Ascending aorta (tissue), 2 donors: ENCODE data around the gene GCHFR. TPM values are rescaled to one million over a fixed set of nuclear protein-coding genes. Genes with fewer than 3 reads are reported as not detected.
A peak's percentile ranks its signal among the peaks of the same experiment; 100 is the strongest.

ENCODE experiments used
- DNase-seq, 2 donors: peaks; one replicate each; pipeline ENCODE4 v3.0.0-alpha.2; 2019; ENCODE audit warnings: low spot score in 2 of 2
- H3K27ac ChIP-seq, 2 donors: fragments of 200-600 bp; sonication (generic); one replicate each; pipeline ENCODE4 v1.5.1; 2016 to 2017; ENCODE audit warnings: mild to moderate bottlenecking in 1 of 2
- H3K27me3 ChIP-seq: fragments of 200-600 bp; sonication (generic); one replicate; pipeline ENCODE4 v1.5.1; 2017
- H3K36me3 ChIP-seq, 2 donors: fragments of 200-600 bp; sonication (generic); one replicate each; pipeline ENCODE4 v1.5.1; 2016
- H3K4me1 ChIP-seq, 2 donors: fragments of 200-600 bp; sonication (generic); one replicate each; pipeline ENCODE4 v1.5.1; 2016 to 2017; ENCODE audit warnings: mild to moderate bottlenecking in 1 of 2
- H3K4me3 ChIP-seq, 2 donors: fragments of 200-600 bp; sonication (generic); one replicate each; pipeline ENCODE4 v1.5.1; 2016 to 2017; ENCODE audit warnings: mild to moderate bottlenecking in 1 of 2
- H3K9me3 ChIP-seq, 2 donors: fragments of 200-600 bp; sonication (generic); one replicate each; pipeline ENCODE4 v1.5.1; 2016
- CTCF ChIP-seq, 3 experiments: fragments of 200-600 bp in 2 of 3; fragments of 450-650 bp in 1 of 3; sonication (generic) in 2 of 3; IDR thresholded peaks; one replicate each; pipeline ENCODE4 v1.5.1; 2016 to 2019; ENCODE audit warnings: antibody characterized with exemption in 3 of 3, mild to moderate bottlenecking in 1 of 3, moderate library complexity in 1 of 3
- intact Hi-C: fragments of 100-400 bp; cut with DNase I; formaldehyde crosslinking; loops from one replicate; pipeline ENCODE4 v1.15.1; 2023
- total RNA-seq: library from RNA; depleted of rRNA; stranded (reverse); fragments of >200 nt; gene quantifications from one replicate; pipeline ENCODE4 v1.1.0, GENCODE V29; 2016

GCHFR gene
- total RNA-seq, 1 donor from 2014 or later: 26.4 TPM

- Histone ChIP-seq H3K9me3 (no peaks in the 10 kb centered on the region), H3K27me3 (no peaks in the 10 kb centered on the region), H3K27ac (no peak overlapping the region), H3K4me3 (no peak overlapping the region), H3K36me3 (peaks cover 0 to 3% of the 10 kb centered on the region in 2 donors), H3K4me1 (peaks cover 0 to 17% of the 10 kb centered on the region in 2 donors)
- DNase-seq: no peak
- intact Hi-C loops: no loop called here
- TF ChIP-seq CTCF (IDR thresholded peaks at IDR 0.05): no peak
Observed at GRCh38 chr15:40803688-40804087, 39.8 kb downstream of the GCHFR start.

- peak overlapping the region; percentile 77 to 88 for H3K4me3 ChIP-seq
- intact Hi-C loops: loop anchor here (1.0 to 5.0 kb wide), 3 partner anchors 51 to 114 kb away; partner anchors contain the start of genes RMDN3 and VPS18
- peak overlapping the region; percentile 89 to 93 for H3K27ac ChIP-seq
- no peaks in the 10 kb centered on the region for H3K9me3 ChIP-seq
- H3K36me3 ChIP-seq: peaks cover 0 to 13% of the 10 kb centered on the region in 2 donors
- H3K4me1 ChIP-seq: peaks cover 0 to 18% of the 10 kb centered on the region in 2 donors
- no peak for DNase-seq
- no peaks in the 10 kb centered on the region for H3K27me3 ChIP-seq
- no peak for TF ChIP-seq CTCF (IDR thresholded peaks at IDR 0.05)
Observed at GRCh38 chr15:40806672-40807027, 42.8 kb downstream of the GCHFR start.

GRCh38 chr15:40807028-40807887, 43.4 kb downstream of the GCHFR start, which contains the start of the genes DNAJC17 and ZFYVE19:
Gene DNAJC17, minus strand, starts transcription at chr15:40807473. Its CDS starts 27 bp downstream, at chr15:40807446.
Gene ZFYVE19, plus strand, starts transcription at chr15:40807089. Its CDS starts 501 bp downstream, at chr15:40807590.
- H3K4me1 ChIP-seq: peaks cover 0 to 18% of the 10 kb centered on the region in 2 donors
- H3K27me3 ChIP-seq: no peaks in the 10 kb centered on the region
- H3K27ac ChIP-seq: peak within 1 kb of the TSS; percentile 89 to 93
- no peaks in the 10 kb centered on the region for H3K9me3 ChIP-seq
- TF ChIP-seq CTCF (IDR thresholded peaks at IDR 0.05): peak in 2 of 3 experiments; percentile 5 to 7
- peaks cover 0 to 13% of the 10 kb centered on the region in 2 donors for H3K36me3 ChIP-seq
- DNase-seq: peak; percentile 91 to 98
- intact Hi-C loops: loop anchor here (1.0 to 5.0 kb wide), 3 partner anchors 52 to 115 kb away; partner anchors contain the start of genes RMDN3 and VPS18
- H3K4me3 ChIP-seq: peak within 1 kb of the TSS; percentile 77 to 88

GRCh38 chr15:40807888-40808461, 44.1 kb downstream of the GCHFR start:
- Histone ChIP-seq H3K36me3 (peaks cover 0 to 17% of the 10 kb centered on the region in 2 donors), H3K27ac (no peak overlapping the region), H3K4me1 (peaks cover 0 to 18% of the 10 kb centered on the region in 2 donors), H3K27me3 (no peaks in the 10 kb centered on the region), H3K9me3 (no peaks in the 10 kb centered on the region), H3K4me3 (peak overlapping the region; percentile 77 to 88)
- intact Hi-C loops: loop anchor here (1.0 to 5.0 kb wide), 3 partner anchors 53 to 116 kb away; partner anchors contain the start of genes RMDN3 and VPS18
- no peak for TF ChIP-seq CTCF (IDR thresholded peaks at IDR 0.05)
- DNase-seq: no peak

- no peak overlapping the region for H3K27ac ChIP-seq
- H3K36me3 ChIP-seq: peaks cover 0 to 19% of the 10 kb centered on the region in 2 donors
- TF ChIP-seq CTCF (IDR thresholded peaks at IDR 0.05): no peak
- no peak for DNase-seq
- peaks cover 0 to 18% of the 10 kb centered on the region in 2 donors for H3K4me1 ChIP-seq
- no peaks in the 10 kb centered on the region for H3K9me3 ChIP-seq
- intact Hi-C loops: loop anchor here (5.0 kb wide), 1 partner anchor 117 kb away; no protein-coding TSS in a partner anchor
- H3K4me3 ChIP-seq: no peak overlapping the region
- no peaks in the 10 kb centered on the region for H3K27me3 ChIP-seq
Observed at GRCh38 chr15:40808861-40809450, 45.1 kb downstream of the GCHFR start.
